Measurements from ENCODE around the gene UNC5CL. TPM values are rescaled to one million over a fixed set of nuclear protein-coding genes. Genes with fewer than 3 reads are reported as not detected.

UNC5CL gene
- total RNA-seq, 1 experiment from 2014 or later, result 0.58 TPM

DNA sequence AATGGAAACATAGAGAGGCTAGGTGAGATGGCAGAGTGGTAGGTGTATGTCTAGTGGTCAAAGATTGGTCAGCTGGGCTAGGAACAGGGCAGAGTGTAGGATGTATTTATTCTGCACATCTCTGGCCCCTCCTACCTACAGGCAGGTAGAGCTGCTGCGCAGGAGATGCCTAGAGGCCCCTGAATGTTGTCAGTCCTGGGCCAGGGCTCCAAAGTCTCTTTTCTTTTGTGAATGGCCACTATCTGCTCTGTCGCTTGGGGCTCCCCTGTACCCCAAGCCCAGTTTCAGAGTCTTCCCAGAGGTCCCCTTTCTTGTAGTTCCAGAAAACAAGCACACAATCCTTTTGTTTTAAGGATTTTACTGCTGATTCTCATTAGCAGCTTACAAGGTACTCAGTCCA is 8.3 kb upstream of the UNC5CL start:
- no peak for ATAC-seq
- no peak for TF ChIP-seq EZH2 (IDR thresholded peaks at IDR 0.05; ENCODE audit: low read length, unreplicated experiment)
- TF ChIP-seq EZH2phosphoT487 (IDR thresholded peaks at IDR 0.05; ENCODE audit: borderline replicate concordance, low read length), result no peak
- no peak for TF ChIP-seq CTCF (conservative IDR thresholded peaks at IDR 0.05; ENCODE audit: low read depth, low read length)
- ChIA-PET CTCF (no interaction called here), POLR2A (ENCODE audit: unreplicated experiment) (no interaction called here)
- H3K27me3 ChIP-seq (ENCODE audit: low read length), result no peaks in the 10 kb centered on the region
- no peaks in the 10 kb centered on the region for H3K4me1 ChIP-seq (ENCODE audit: insufficient read depth, low read length)
- no peak overlapping the region for H3K4me2 ChIP-seq (ENCODE audit: low read length)
- no TSS peak for BruUV-seq (replicated peaks)
- H4K20me1 ChIP-seq (ENCODE audit: low read length), result no peaks in the 10 kb centered on the region
- no peak overlapping the region for H3K27ac ChIP-seq (ENCODE audit: low read length)
- H3K4me3 ChIP-seq (ENCODE audit: low read length), result no peak overlapping the region
- intact Hi-C loops (cut with micrococcal nuclease), result no loop called here
- no peaks in the 10 kb centered on the region for H3K9me3 ChIP-seq (ENCODE audit: low read length)
- H3K79me2 ChIP-seq (ENCODE audit: low read length), result no peaks in the 10 kb centered on the region
- no peaks in the 10 kb centered on the region for H3K9me2 ChIP-seq (replicated peaks; ENCODE audit: low read length)
- H3F3A ChIP-seq (ENCODE audit: low read length, unreplicated experiment), result no peaks in the 10 kb centered on the region
- DNase-seq, result no peak
- H3K36me3 ChIP-seq (ENCODE audit: low read depth, low read length), result no peaks in the 10 kb centered on the region
- H2AFZ ChIP-seq (ENCODE audit: low read length), result no peak overlapping the region
- H3K9ac ChIP-seq (ENCODE audit: low read length), result no peak overlapping the region

GRCh38 chr6:41046084-41046483 is 7.1 kb upstream of the UNC5CL start:
- no peak overlapping the region for H2AFZ ChIP-seq (ENCODE audit: low read length)
- H3K9me2 ChIP-seq (replicated peaks; ENCODE audit: low read length), result no peaks in the 10 kb centered on the region
- TF ChIP-seq CTCF (conservative IDR thresholded peaks at IDR 0.05; ENCODE audit: low read depth, low read length) (no peak), EZH2 (IDR thresholded peaks at IDR 0.05; ENCODE audit: low read length, unreplicated experiment) (no peak), EZH2phosphoT487 (IDR thresholded peaks at IDR 0.05; ENCODE audit: borderline replicate concordance, low read length) (no peak)
- H3K4me1 ChIP-seq (ENCODE audit: insufficient read depth, low read length), result peaks cover 1% of the 10 kb centered on the region
- H3K4me3 ChIP-seq (ENCODE audit: low read length), result no peak overlapping the region
- H3K4me2 ChIP-seq (ENCODE audit: low read length), result no peak overlapping the region
- ChIA-PET CTCF (no interaction called here), POLR2A (ENCODE audit: unreplicated experiment) (interaction anchor here (0.5 kb wide), 1 partner anchor 48 kb away, joined by 4 read pairs; no protein-coding TSS in a partner anchor)
- H3F3A ChIP-seq (ENCODE audit: low read length, unreplicated experiment), result no peaks in the 10 kb centered on the region
- H3K27ac ChIP-seq (ENCODE audit: low read length), result no peak overlapping the region
- BruUV-seq (replicated peaks), result no TSS peak
- ATAC-seq, result no peak
- H3K9me3 ChIP-seq (ENCODE audit: low read length), result no peaks in the 10 kb centered on the region
- intact Hi-C loops (cut with micrococcal nuclease), result no loop called here
- DNase-seq, result no peak
- no peaks in the 10 kb centered on the region for H3K36me3 ChIP-seq (ENCODE audit: low read depth, low read length)
- no peaks in the 10 kb centered on the region for H3K79me2 ChIP-seq (ENCODE audit: low read length)
- H3K9ac ChIP-seq (ENCODE audit: low read length), result no peak overlapping the region
- H3K27me3 ChIP-seq (ENCODE audit: low read length), result no peaks in the 10 kb centered on the region
- H4K20me1 ChIP-seq (ENCODE audit: low read length), result no peaks in the 10 kb centered on the region

DNA sequence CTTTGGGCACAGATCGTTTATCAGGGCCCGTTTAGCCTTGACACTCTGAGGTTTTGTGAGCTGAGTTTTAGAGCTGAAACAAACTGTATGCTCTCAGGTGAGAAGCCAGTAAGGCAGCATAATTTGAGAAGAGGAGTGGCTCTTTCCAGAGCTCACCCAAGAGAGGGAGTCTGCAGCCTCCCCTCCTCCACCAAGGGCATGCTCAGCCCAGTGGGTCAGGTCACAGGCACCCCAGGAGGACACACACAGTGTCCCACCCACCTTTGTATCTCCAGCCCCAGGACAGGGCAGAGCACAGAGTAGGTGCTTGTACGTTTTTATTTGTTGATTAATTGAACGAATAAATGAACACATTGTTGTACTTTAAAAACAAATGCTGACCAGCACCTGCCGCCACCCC is 6.6 kb upstream of the UNC5CL start:
- Histone ChIP-seq H3K9me2 (replicated peaks; ENCODE audit: low read length) (no peaks in the 10 kb centered on the region), H4K20me1 (ENCODE audit: low read length) (no peaks in the 10 kb centered on the region), H3K9ac (ENCODE audit: low read length) (no peak overlapping the region), H3K36me3 (ENCODE audit: low read depth, low read length) (no peaks in the 10 kb centered on the region), H3K9me3 (ENCODE audit: low read length) (no peaks in the 10 kb centered on the region), H3K27ac (ENCODE audit: low read length) (no peak overlapping the region), H3K79me2 (ENCODE audit: low read length) (no peaks in the 10 kb centered on the region), H3K27me3 (ENCODE audit: low read length) (no peaks in the 10 kb centered on the region), H3F3A (ENCODE audit: low read length, unreplicated experiment) (no peaks in the 10 kb centered on the region), H3K4me2 (ENCODE audit: low read length) (no peak overlapping the region), H3K4me1 (ENCODE audit: insufficient read depth, low read length) (peaks cover 6% of the 10 kb centered on the region), H2AFZ (ENCODE audit: low read length) (no peak overlapping the region), H3K4me3 (ENCODE audit: low read length) (no peak overlapping the region)
- ChIA-PET POLR2A (ENCODE audit: unreplicated experiment) (interaction anchor here (0.5 kb wide), 1 partner anchor 48 kb away, joined by 4 read pairs; no protein-coding TSS in a partner anchor), CTCF (no interaction called here)
- ATAC-seq (no peak), DNase-seq (no peak)
- intact Hi-C loops (cut with micrococcal nuclease), result no loop called here
- no peak for TF ChIP-seq EZH2 (IDR thresholded peaks at IDR 0.05; ENCODE audit: low read length, unreplicated experiment)
- TF ChIP-seq EZH2phosphoT487 (IDR thresholded peaks at IDR 0.05; ENCODE audit: borderline replicate concordance, low read length), result no peak
- no peak for TF ChIP-seq CTCF (conservative IDR thresholded peaks at IDR 0.05; ENCODE audit: low read depth, low read length)
- no TSS peak for BruUV-seq (replicated peaks)
